HepG2 (cell line): Measurements from ENCODE around the gene NCBP1. TPM values are rescaled to one million over a fixed set of nuclear protein-coding genes. Genes with fewer than 3 reads are reported as not detected.

ENCODE experiments used
- ATAC-seq: fragments of 200-7000 bp; cut with Tn5 transposase; 3 replicates; pipeline ENCODE4 v1.9.1; 2020; ENCODE audit warnings: mild to moderate bottlenecking, moderate library complexity
- BruUV-seq: library from RNA; stranded (reverse); fragments of 400-500 nt; replicated peaks from 2 replicates; lab custom pipeline; 2021; lab: Mats Ljungman, UMichigan
- CTCF ChIA-PET: fragments of 300-600 bp; formaldehyde crosslinking; extraction: SDS; loops from one replicate; lab custom pipeline; 2021; ENCODE audit warnings: low total read pairs, inconsistent platforms, low intra/inter-chr PET ratio; lab: Yijun Ruan, JAX
- POLR2A ChIA-PET: fragments of 350-600 bp; sonication (Branson Sonifier 250); formaldehyde crosslinking; loops from one replicate; lab custom pipeline; 2020; ENCODE audit warnings: antibody characterized with exemption, inconsistent platforms; lab: Yijun Ruan, JAX
- DNase-seq: peaks from one replicate; pipeline ENCODE4 v3.0.0-alpha.2; 2015; ENCODE audit warnings: low spot score
- FAIRE-seq: peaks from 3 replicates; lab custom pipeline; 2011; peaks lifted over from hg19 to GRCh38; lab: Jason Lieb, UNC
- H2AFZ ChIP-seq: one replicate; pipeline ENCODE4 v1.6.1; 2011; ENCODE audit warnings: low read length, inconsistent platforms
- H3K27ac ChIP-seq: fragments of 300-600 bp; 3 replicates; pipeline ENCODE4 v1.8.0; 2011; ENCODE audit warnings: mixed run types, mild to moderate bottlenecking, mixed read lengths, low read length, inconsistent platforms; ENCODE audit not compliant: insufficient read depth; ENCODE audit errors: extremely low read length
- H3K27me3 ChIP-seq, 2 experiments: fragments of 200-600 bp in 1 of 2; 2 replicates in 1 of 2; 3 replicates in 1 of 2; pipeline versions ENCODE4 v1.6.0 to v1.8.0; 2011; ENCODE audit warnings: low read length in 2 of 2, mild to moderate bottlenecking in 2 of 2, moderate library complexity in 2 of 2, inconsistent platforms in 1 of 2; ENCODE audit not compliant: insufficient read depth in 2 of 2, control insufficient read depth in 1 of 2
- H3K36me3 ChIP-seq, 2 experiments: fragments of 200-600 bp in 1 of 2; replicated peaks in 1 of 2; 2 replicates in 1 of 2; 3 replicates in 1 of 2; pipeline versions ENCODE4 v1.5.1 to v1.8.0; 2011; ENCODE audit warnings: low read length in 2 of 2, inconsistent platforms in 1 of 2; ENCODE audit not compliant: insufficient read depth in 2 of 2, control insufficient read depth in 1 of 2
- H3K4me1 ChIP-seq: 2 replicates; pipeline ENCODE4 v1.5.1; 2012; ENCODE audit warnings: low read length, inconsistent platforms; ENCODE audit not compliant: insufficient read depth
- H3K4me2 ChIP-seq: 2 replicates; pipeline ENCODE4 v1.6.0; 2011; ENCODE audit warnings: low read depth, low read length, inconsistent platforms
- H3K4me3 ChIP-seq, 3 experiments: fragments of 200-600 bp in 1 of 3; sonication (generic), shearing (Covaris generic) in 1 of 3; replicated peaks in 1 of 3; 2 replicates each; pipeline ENCODE4 v1.5.1; 2011 to 2016; ENCODE audit warnings: low read length in 3 of 3, inconsistent platforms in 2 of 3, low read depth in 2 of 3, mild to moderate bottlenecking in 2 of 3, control low read depth in 1 of 3, mixed read lengths in 1 of 3; ENCODE audit not compliant: insufficient read depth in 1 of 3
- H3K79me2 ChIP-seq: one replicate; pipeline ENCODE4 v1.6.1; 2011; ENCODE audit warnings: low read length, inconsistent platforms; ENCODE audit not compliant: insufficient read depth
- H3K9ac ChIP-seq: 2 replicates; pipeline ENCODE4 v1.6.0; 2011; ENCODE audit warnings: mild to moderate bottlenecking, low read depth, low read length, inconsistent platforms; ENCODE audit not compliant: insufficient read depth
- H3K9me3 ChIP-seq: 2 replicates; pipeline ENCODE4 v1.5.1; 2012; ENCODE audit warnings: mild to moderate bottlenecking, low read length
- H4K20me1 ChIP-seq: 2 replicates; pipeline ENCODE4 v1.6.0; 2011; ENCODE audit warnings: inconsistent platforms, mild to moderate bottlenecking, low read length, moderate library complexity; ENCODE audit not compliant: insufficient read depth
- NCOR1 ChIP-seq: fragments of 200-600 bp; sonication (generic); IDR thresholded peaks from 2 replicates; pipeline ENCODE4 v1.7.0; 2017; ENCODE audit warnings: antibody characterized with exemption, low read length, borderline replicate concordance
- RXRB ChIP-seq: IDR thresholded peaks from 2 replicates; pipeline ENCODE4 v1.6.1; 2016; ENCODE audit warnings: borderline replicate concordance, missing genetic modification reagents, missing compliant biosample characterization
- SNRNP70 ChIP-seq: fragments of 200-400 bp; formaldehyde crosslinking; IDR thresholded peaks from 2 replicates; pipeline ENCODE4 v1.6.1; 2017; ENCODE audit warnings: mild to moderate bottlenecking, low read depth, low read length, moderate library complexity
- YY1 ChIP-seq: IDR thresholded peaks from 2 replicates; pipeline ENCODE4 v1.6.1; 2011; ENCODE audit warnings: low read length, low read depth, moderate library complexity, mild to moderate bottlenecking; ENCODE audit not compliant: insufficient read depth, insufficient replicate concordance
- ZNF614 ChIP-seq: IDR thresholded peaks from 2 replicates; pipeline ENCODE4 v1.6.1; 2018; ENCODE audit warnings: missing biosample characterization, missing genetic modification reagents, inconsistent platforms, borderline replicate concordance
- WGBS: methylation state at CpG from one replicate; pipeline ENCODE4 v1.1.6; 2017; ENCODE audit warnings: low lambda C conversion rate; 5-methylcytosine and 5-hydroxymethylcytosine counted together
- in situ Hi-C: cut with HindIII; loops from 2 replicates; pipeline ENCODE4 v1.10.0; 2017; ENCODE audit warnings: low pct_unique_long_range_greater_than_20kb; ENCODE audit not compliant: extremely low pct_ligation_motif_present
- intact Hi-C: fragments of 100-400 bp; cut with micrococcal nuclease; formaldehyde crosslinking; loops from one replicate; pipeline ENCODE4 v1.10.0; 2022; ENCODE audit not compliant: unreplicated experiment
- polyA plus RNA-seq, 8 experiments: library from polyadenylated mRNA; depleted of rRNA in 3 of 8; stranded (reverse) in 7 of 8; unstranded in 1 of 8; fragments of >200 nt; fragmentation: Illumina TruSeq in 4 of 8; extraction: Trizol in 4 of 8; gene quantifications; 2 replicates each; pipeline versions ENCODE4 v1.2.1 to v1.2.3, GENCODE V29; 2011 to 2016; ENCODE audit warnings: low read depth in 4 of 8, missing spikeins in 1 of 8, mixed read lengths in 1 of 8; ENCODE audit not compliant: insufficient read depth in 1 of 8
- total RNA-seq, 5 experiments: library from RNA; depleted of rRNA; stranded (reverse); fragments of >200 nt; fragmentation: Illumina TruSeq; extraction: Trizol; gene quantifications; 2 replicates each; pipeline ENCODE4 v1.2.3, GENCODE V29; 2016; ENCODE audit warnings: low read depth in 1 of 5

Gene NCBP1
- total and polyA plus RNA-seq, 2 of the 13 experiments (the other 11 are each of a cell fraction or from before 2014, with no cell fraction given): 13.3 to 40.2 TPM

GRCh38 chr9:97598461-97599288 is 34.9 kb upstream of the NCBP1 start (continued):
- peak; percentile 19; the same call in 1 of the 2 replicates for TF ChIP-seq RXRB (CRISPR knock-in tag)
- no peak for TF ChIP-seq SNRNP70
- TF ChIP-seq ZNF614: no peak

- CTCF ChIA-PET: interaction anchor here (1.2 to 3.4 kb wide), 2 partner anchors 98 to 130 kb away, joined by 3 to 23 read pairs; partner anchors contain the start of gene TMOD1
- no peak overlapping the region for H3K4me2 ChIP-seq
- H3K4me1 ChIP-seq: peaks cover 6% of the 10 kb centered on the region
- TF ChIP-seq YY1 (no peak), NCOR1 (no peak)
- no peaks in the 10 kb centered on the region for H4K20me1 ChIP-seq
- H3K9ac ChIP-seq: no peak overlapping the region
- intact Hi-C loops: loop anchor here (5.0 kb wide), 1 partner anchor 742 kb away; no protein-coding TSS in a partner anchor
- no peaks in the 10 kb centered on the region for H3K27me3 ChIP-seq
- no TSS peak for BruUV-seq
- 90% methylated on average over 7 of the region's 7 CpGs for WGBS
- H3K36me3 ChIP-seq: peaks cover 18 to 36% of the 10 kb centered on the region in 2 experiments
- DNase-seq (no peak), ATAC-seq (no peak), FAIRE-seq (no peak)
- H3K27ac ChIP-seq: no peak overlapping the region
- no peak overlapping the region for H2AFZ ChIP-seq
- no peak overlapping the region for H3K4me3 ChIP-seq
- H3K9me3 ChIP-seq: no peaks in the 10 kb centered on the region
- POLR2A ChIA-PET: interaction anchor here (1.7 kb wide), 1 partner anchor 212 kb away, joined by 11 read pairs; no protein-coding TSS in a partner anchor
- in situ Hi-C loops: loop anchor here (10.0 kb wide), 1 partner anchor 135 kb away; no protein-coding TSS in a partner anchor
- H3K79me2 ChIP-seq: no peaks in the 10 kb centered on the region
Observed at GRCh38 chr9:97599314-97599846, 34.2 kb upstream of the NCBP1 start.
